Measurements from ENCODE around the gene RIMBP2.

Gene RIMBP2

DNA sequence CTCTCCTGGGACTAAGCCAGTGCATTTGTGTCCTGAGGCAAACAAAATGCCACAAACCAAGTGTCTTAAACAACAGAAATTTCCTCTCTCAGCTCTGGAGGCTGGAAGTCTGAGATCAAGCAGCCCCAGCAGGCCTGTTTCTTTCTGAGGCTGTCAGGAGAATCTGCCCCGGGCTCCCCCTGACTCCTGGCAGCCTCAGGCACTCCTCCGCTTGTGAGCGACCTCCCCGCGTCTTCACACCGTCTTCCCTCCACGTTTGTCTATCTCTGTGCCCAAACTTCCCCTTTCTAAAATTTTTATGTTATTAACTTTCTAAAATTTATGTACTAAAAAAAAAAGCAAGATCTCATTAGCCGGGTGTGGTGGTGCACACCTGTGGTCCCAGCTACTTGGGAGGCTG lies 59.7 kb downstream of the RIMBP2 start:
- Histone ChIP-seq H3K4me3 (ENCODE audit: low read depth, low read length, poor library complexity, severe bottlenecking) (no peak overlapping the region), H3K27ac (ENCODE audit: low read depth, low read length, poor library complexity, severe bottlenecking) (no peak overlapping the region), H3K9me2 (ENCODE audit: low read depth, low read length) (no peaks in the 10 kb centered on the region), H3K9ac (ENCODE audit: low read length) (no peak overlapping the region), H4K20me1 (ENCODE audit: insufficient read depth, low read length) (no peaks in the 10 kb centered on the region), H3K9me3 (ENCODE audit: low read length) (no peaks in the 10 kb centered on the region), H3K36me3 (ENCODE audit: insufficient read depth, low read length) (no peaks in the 10 kb centered on the region), H3F3A (ENCODE audit: insufficient read depth, low read length) (no peaks in the 10 kb centered on the region), H3K4me2 (ENCODE audit: low read length) (no peak overlapping the region), H3K79me2 (ENCODE audit: insufficient read depth, low read length) (no peaks in the 10 kb centered on the region), H2AFZ (ENCODE audit: low read length) (no peak overlapping the region), H3K27me3 (ENCODE audit: insufficient read depth, low read length) (0 out of 2 replicates have a peak, but pooled peaks cover 6% of the 10 kb centered on the region), H3K4me1 (ENCODE audit: insufficient read depth, low read length, severe bottlenecking) (no peaks in the 10 kb centered on the region)
- TF ChIP-seq EZH2 (IDR thresholded peaks at IDR 0.05; ENCODE audit: borderline replicate concordance, low read length) = no peak
- TF ChIP-seq, protein P1, sequence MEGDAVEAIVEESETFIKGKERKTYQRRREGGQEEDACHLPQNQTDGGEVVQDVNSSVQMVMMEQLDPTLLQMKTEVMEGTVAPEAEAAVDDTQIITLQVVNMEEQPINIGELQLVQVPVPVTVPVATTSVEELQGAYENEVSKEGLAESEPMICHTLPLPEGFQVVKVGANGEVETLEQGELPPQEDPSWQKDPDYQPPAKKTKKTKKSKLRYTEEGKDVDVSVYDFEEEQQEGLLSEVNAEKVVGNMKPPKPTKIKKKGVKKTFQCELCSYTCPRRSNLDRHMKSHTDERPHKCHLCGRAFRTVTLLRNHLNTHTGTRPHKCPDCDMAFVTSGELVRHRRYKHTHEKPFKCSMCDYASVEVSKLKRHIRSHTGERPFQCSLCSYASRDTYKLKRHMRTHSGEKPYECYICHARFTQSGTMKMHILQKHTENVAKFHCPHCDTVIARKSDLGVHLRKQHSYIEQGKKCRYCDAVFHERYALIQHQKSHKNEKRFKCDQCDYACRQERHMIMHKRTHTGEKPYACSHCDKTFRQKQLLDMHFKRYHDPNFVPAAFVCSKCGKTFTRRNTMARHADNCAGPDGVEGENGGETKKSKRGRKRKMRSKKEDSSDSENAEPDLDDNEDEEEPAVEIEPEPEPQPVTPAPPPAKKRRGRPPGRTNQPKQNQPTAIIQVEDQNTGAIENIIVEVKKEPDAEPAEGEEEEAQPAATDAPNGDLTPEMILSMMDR (IDR thresholded peaks at IDR 0.05; ENCODE audit: low read length) = no peak

DNA sequence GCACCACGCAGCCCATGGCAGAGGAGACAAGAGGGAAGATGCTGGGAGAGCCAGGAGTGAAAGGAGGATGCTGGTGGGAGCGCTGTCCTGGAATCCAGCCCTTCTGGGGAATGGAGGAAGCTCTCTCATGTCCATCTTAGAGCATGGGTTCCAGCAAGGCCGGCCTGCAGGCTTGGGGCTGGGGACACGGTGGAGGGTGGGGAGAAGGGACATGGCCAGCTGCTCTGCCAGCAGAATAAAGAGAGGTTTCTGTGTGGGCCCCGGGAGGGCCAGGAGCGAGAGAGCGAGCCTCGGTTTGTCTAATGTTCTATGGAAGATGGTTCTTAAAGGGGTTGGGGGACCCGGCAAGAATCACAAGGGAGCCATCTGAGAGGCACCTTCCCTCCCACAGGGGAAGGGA lies 60.2 kb downstream of the RIMBP2 start:
- TF ChIP-seq, protein P1 (IDR thresholded peaks at IDR 0.05; ENCODE audit: low read length) = no peak
- no peak for TF ChIP-seq EZH2 (IDR thresholded peaks at IDR 0.05; ENCODE audit: borderline replicate concordance, low read length)
- H3F3A ChIP-seq (ENCODE audit: insufficient read depth, low read length) = no peaks in the 10 kb centered on the region
- H3K9me3 ChIP-seq (ENCODE audit: low read length) = no peaks in the 10 kb centered on the region
- H2AFZ ChIP-seq (ENCODE audit: low read length) = no peak overlapping the region
- H3K4me3 ChIP-seq (ENCODE audit: low read depth, low read length, poor library complexity, severe bottlenecking) = no peak overlapping the region
- H3K27me3 ChIP-seq (ENCODE audit: insufficient read depth, low read length) = 0 out of 2 replicates have a peak, but pooled peaks cover 6% of the 10 kb centered on the region
- no peaks in the 10 kb centered on the region for H4K20me1 ChIP-seq (ENCODE audit: insufficient read depth, low read length)
- no peak overlapping the region for H3K27ac ChIP-seq (ENCODE audit: low read depth, low read length, poor library complexity, severe bottlenecking)
- H3K9ac ChIP-seq (ENCODE audit: low read length) = no peak overlapping the region
- H3K9me2 ChIP-seq (ENCODE audit: low read depth, low read length) = no peaks in the 10 kb centered on the region
- H3K36me3 ChIP-seq (ENCODE audit: insufficient read depth, low read length) = no peaks in the 10 kb centered on the region
- H3K4me2 ChIP-seq (ENCODE audit: low read length) = no peak overlapping the region
- H3K79me2 ChIP-seq (ENCODE audit: insufficient read depth, low read length) = no peaks in the 10 kb centered on the region
- H3K4me1 ChIP-seq (ENCODE audit: insufficient read depth, low read length, severe bottlenecking) = no peaks in the 10 kb centered on the region

DNA sequence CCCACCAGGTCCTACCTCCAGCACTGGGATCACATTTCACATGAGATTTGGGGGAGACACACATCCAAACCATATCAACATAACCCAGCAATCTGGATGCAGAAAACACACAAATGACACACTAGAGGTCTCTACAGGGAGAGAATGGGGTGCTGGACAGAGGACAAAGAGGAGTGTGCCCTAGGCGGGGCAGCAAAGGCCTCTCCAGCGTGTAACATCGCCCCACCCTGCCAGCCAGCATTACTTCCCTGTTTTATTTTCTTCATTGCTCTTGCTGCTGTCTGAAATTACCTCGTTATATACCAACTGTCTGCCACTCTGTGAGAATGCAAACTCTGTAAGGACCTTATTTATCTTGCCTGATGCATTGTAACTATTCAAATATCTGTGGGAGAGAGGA lies 61.1 kb downstream of the RIMBP2 start:
- Histone ChIP-seq H3F3A (ENCODE audit: insufficient read depth, low read length) (no peaks in the 10 kb centered on the region), H3K9me3 (ENCODE audit: low read length) (no peaks in the 10 kb centered on the region), H2AFZ (ENCODE audit: low read length) (no peak overlapping the region), H3K9me2 (ENCODE audit: low read depth, low read length) (no peaks in the 10 kb centered on the region), H3K4me3 (ENCODE audit: low read depth, low read length, poor library complexity, severe bottlenecking) (no peak overlapping the region), H3K27ac (ENCODE audit: low read depth, low read length, poor library complexity, severe bottlenecking) (no peak overlapping the region), H3K4me1 (ENCODE audit: insufficient read depth, low read length, severe bottlenecking) (no peaks in the 10 kb centered on the region), H3K79me2 (ENCODE audit: insufficient read depth, low read length) (no peaks in the 10 kb centered on the region), H3K27me3 (ENCODE audit: insufficient read depth, low read length) (0 out of 2 replicates have a peak, but pooled peaks cover 6% of the 10 kb centered on the region), H4K20me1 (ENCODE audit: insufficient read depth, low read length) (no peaks in the 10 kb centered on the region), H3K9ac (ENCODE audit: low read length) (no peak overlapping the region), H3K4me2 (ENCODE audit: low read length) (no peak overlapping the region), H3K36me3 (ENCODE audit: insufficient read depth, low read length) (no peaks in the 10 kb centered on the region)
- TF ChIP-seq, protein P1 (IDR thresholded peaks at IDR 0.05; ENCODE audit: low read length) = no peak
- no peak for TF ChIP-seq EZH2 (IDR thresholded peaks at IDR 0.05; ENCODE audit: borderline replicate concordance, low read length)
